H1 (cell line): ENCODE data around the gene ACBD6.

ENCODE experiments used
- ATF3 ChIP-seq: IDR thresholded peaks from 2 replicates; pipeline ENCODE4 v1.6.1; 2011; ENCODE audit warnings: low read depth, mild to moderate bottlenecking, low read length; ENCODE audit not compliant: insufficient read depth
- TF ChIP-seq, protein P1 (sequence below), 3 experiments: IDR thresholded peaks; 1 replicate in 2 of 3; 2 replicates in 1 of 3; pipeline versions ENCODE4 v1.5.1 to v1.6.1; 2011; ENCODE audit warnings: low read length in 3 of 3, mild to moderate bottlenecking in 3 of 3, inconsistent platforms in 2 of 3, low read depth in 1 of 3, moderate library complexity in 1 of 3; ENCODE audit not compliant: insufficient read depth in 1 of 3; ENCODE audit errors: control extremely low read depth in 1 of 3

DNA sequence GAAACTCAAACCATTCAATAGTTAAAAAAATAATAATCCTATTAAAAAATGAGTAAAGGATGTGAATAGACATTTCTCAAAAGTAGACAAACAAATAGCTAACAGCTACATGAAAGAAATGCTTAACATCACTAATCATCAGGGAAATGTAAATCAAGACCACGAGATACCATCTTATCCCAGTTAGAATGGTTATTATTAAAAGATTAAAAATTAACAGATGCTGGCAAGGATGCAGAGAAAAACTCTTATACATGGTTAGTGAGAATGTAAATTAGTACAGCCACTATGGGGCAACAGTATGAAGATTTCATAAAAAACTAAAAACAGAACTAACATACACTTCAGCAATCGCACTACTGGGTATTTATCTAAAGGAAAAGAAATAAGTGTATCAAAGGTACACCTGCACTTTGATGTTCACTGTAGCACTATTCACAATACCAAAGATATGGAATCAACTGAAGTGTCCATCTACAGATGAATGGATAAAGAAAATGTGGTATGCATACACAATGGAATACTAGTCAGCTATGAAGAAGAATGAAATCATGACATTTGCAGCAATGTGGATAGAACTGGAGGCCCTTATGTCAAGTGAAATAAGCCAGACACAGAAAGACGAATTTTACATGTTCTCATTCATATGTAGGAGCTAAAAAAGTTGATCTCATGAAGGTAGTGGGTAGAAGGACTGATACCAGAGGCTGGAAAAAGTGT lies 117.9 kb downstream of the ACBD6 start:
- TF ChIP-seq, protein P1, sequence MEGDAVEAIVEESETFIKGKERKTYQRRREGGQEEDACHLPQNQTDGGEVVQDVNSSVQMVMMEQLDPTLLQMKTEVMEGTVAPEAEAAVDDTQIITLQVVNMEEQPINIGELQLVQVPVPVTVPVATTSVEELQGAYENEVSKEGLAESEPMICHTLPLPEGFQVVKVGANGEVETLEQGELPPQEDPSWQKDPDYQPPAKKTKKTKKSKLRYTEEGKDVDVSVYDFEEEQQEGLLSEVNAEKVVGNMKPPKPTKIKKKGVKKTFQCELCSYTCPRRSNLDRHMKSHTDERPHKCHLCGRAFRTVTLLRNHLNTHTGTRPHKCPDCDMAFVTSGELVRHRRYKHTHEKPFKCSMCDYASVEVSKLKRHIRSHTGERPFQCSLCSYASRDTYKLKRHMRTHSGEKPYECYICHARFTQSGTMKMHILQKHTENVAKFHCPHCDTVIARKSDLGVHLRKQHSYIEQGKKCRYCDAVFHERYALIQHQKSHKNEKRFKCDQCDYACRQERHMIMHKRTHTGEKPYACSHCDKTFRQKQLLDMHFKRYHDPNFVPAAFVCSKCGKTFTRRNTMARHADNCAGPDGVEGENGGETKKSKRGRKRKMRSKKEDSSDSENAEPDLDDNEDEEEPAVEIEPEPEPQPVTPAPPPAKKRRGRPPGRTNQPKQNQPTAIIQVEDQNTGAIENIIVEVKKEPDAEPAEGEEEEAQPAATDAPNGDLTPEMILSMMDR (IDR thresholded peaks at IDR 0.05; ENCODE audit: control extremely low read depth in 1 of 3, insufficient read depth in 1 of 3, low read depth in 1 of 3, low read length in 3 of 3): no peak
- no peak for TF ChIP-seq ATF3
